Measurements from ENCODE around the gene STAC2.

The STAC2 gene

DNA sequence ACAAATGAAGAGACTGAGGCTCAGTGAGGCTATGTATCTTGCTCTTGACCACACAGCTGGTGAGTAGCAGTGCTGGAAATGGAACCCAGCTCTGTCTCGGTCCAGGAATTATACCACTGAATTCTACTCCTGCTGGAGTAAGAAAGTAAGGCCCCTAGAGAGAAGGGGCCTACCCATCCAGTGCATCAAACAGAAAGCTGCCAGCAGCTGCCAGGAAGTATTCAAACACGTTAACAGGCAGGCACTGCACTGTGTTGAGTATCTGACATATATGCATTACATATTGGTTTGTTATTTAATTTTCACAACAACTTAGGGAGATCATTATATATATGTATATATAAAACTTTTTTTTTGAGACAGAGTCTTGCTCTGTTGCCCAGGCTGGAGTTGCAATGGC lies 63.8 kb downstream of the STAC2 start:
- Histone ChIP-seq H3K4me3 (ENCODE audit: insufficient read depth, low read length, poor library complexity, severe bottlenecking) (no peak overlapping the region), H2AFZ (ENCODE audit: low read depth, low read length, severe bottlenecking) (no peak overlapping the region), H3K9me3 (ENCODE audit: insufficient read depth, low read length) (no peaks in the 10 kb centered on the region), H3K4me2 (ENCODE audit: low read depth, low read length, poor library complexity, severe bottlenecking) (no peak overlapping the region), H3K27me3 (ENCODE audit: low read length) (no peaks in the 10 kb centered on the region), H3F3A (ENCODE audit: insufficient read depth) (no peaks in the 10 kb centered on the region), H3K27ac (ENCODE audit: low read depth, low read length) (no peak overlapping the region), H3K9ac (ENCODE audit: low read length) (no peak overlapping the region), H3K79me2 (ENCODE audit: insufficient read depth, low read length) (no peaks in the 10 kb centered on the region), H4K20me1 (ENCODE audit: low read depth, low read length) (no peaks in the 10 kb centered on the region), H3K36me3 (ENCODE audit: low read length) (no peaks in the 10 kb centered on the region), H3K9me2 (replicated peaks; ENCODE audit: insufficient read depth, low read length) (no peaks in the 10 kb centered on the region)
- TF ChIP-seq, protein P1, sequence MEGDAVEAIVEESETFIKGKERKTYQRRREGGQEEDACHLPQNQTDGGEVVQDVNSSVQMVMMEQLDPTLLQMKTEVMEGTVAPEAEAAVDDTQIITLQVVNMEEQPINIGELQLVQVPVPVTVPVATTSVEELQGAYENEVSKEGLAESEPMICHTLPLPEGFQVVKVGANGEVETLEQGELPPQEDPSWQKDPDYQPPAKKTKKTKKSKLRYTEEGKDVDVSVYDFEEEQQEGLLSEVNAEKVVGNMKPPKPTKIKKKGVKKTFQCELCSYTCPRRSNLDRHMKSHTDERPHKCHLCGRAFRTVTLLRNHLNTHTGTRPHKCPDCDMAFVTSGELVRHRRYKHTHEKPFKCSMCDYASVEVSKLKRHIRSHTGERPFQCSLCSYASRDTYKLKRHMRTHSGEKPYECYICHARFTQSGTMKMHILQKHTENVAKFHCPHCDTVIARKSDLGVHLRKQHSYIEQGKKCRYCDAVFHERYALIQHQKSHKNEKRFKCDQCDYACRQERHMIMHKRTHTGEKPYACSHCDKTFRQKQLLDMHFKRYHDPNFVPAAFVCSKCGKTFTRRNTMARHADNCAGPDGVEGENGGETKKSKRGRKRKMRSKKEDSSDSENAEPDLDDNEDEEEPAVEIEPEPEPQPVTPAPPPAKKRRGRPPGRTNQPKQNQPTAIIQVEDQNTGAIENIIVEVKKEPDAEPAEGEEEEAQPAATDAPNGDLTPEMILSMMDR (IDR thresholded peaks at IDR 0.05; ENCODE audit: insufficient read depth, low read length, poor library complexity, severe bottlenecking), result no peak
- no peak for TF ChIP-seq EZH2phosphoT487 (conservative IDR thresholded peaks at IDR 0.05; ENCODE audit: low read length)
